Astrocyte (in vitro differentiated cells and primary cell): ENCODE data around the gene UBAC2.

Experiments used
- CTCF ChIP-seq: IDR thresholded peaks from 2 replicates; pipeline ENCODE4 v1.5.1; 2011; ENCODE audit warnings: low read depth, mild to moderate bottlenecking, inconsistent platforms, low read length, moderate library complexity; ENCODE audit not compliant: insufficient read depth
- EZH2 ChIP-seq: IDR thresholded peaks from 2 replicates; pipeline ENCODE4 v1.6.1; 2012; ENCODE audit warnings: mild to moderate bottlenecking, low read length, inconsistent platforms; ENCODE audit not compliant: insufficient read depth

GRCh38 chr13:99287551-99287950 is 86.9 kb downstream of the UBAC2 start:
- no peak for TF ChIP-seq CTCF
- no peak for TF ChIP-seq EZH2
